IPS-18c (cell line): ENCODE measurements around the gene CBARP.

Experiments
- H3K4me3 ChIP-seq: 2 replicates; pipeline ENCODE4 v1.7.0; 2013; ENCODE audit warnings: low read depth, mild to moderate bottlenecking, low read length, moderate library complexity; ENCODE audit not compliant: insufficient read depth
- H3K9me3 ChIP-seq: one replicate; pipeline ENCODE4 v1.6.1; 2013; ENCODE audit warnings: mild to moderate bottlenecking, low read length, moderate library complexity; ENCODE audit not compliant: control insufficient read depth, insufficient read depth

The CBARP gene

GRCh38 chr19:1258707-1259205 lies 21.0 kb upstream of the CBARP start:
- H3K9me3 ChIP-seq: peaks cover 4% of the 10 kb centered on the region
- H3K4me3 ChIP-seq: no peak overlapping the region

GRCh38 chr19:1258163-1258492 lies 20.3 kb upstream of the CBARP start:
- no peak overlapping the region for H3K4me3 ChIP-seq
- peaks cover 4% of the 10 kb centered on the region for H3K9me3 ChIP-seq

- Histone ChIP-seq H3K9me3 (peaks cover 4% of the 10 kb centered on the region), H3K4me3 (no peak overlapping the region)
These were observed 19.8 kb upstream of the CBARP start for GRCh38 chr19:1257475-1258162.

GRCh38 chr19:1256646-1257474 lies 19.1 kb upstream of the CBARP start:
- Histone ChIP-seq H3K9me3 (peaks cover 4% of the 10 kb centered on the region), H3K4me3 (no peak overlapping the region)

- Histone ChIP-seq H3K4me3 (no peak overlapping the region), H3K9me3 (peaks cover 4% of the 10 kb centered on the region)
These were observed 17.7 kb upstream of the CBARP start for GRCh38 chr19:1255186-1256161.

- H3K9me3 ChIP-seq: peaks cover 4% of the 10 kb centered on the region
- H3K4me3 ChIP-seq: no peak overlapping the region
These were observed 16.9 kb upstream of the CBARP start for GRCh38 chr19:1254530-1255185.

- Histone ChIP-seq H3K9me3 (peaks cover 6% of the 10 kb centered on the region), H3K4me3 (no peak overlapping the region)
These were observed 16.3 kb upstream of the CBARP start for GRCh38 chr19:1254081-1254527.

- Histone ChIP-seq H3K9me3 (peaks cover 4% of the 10 kb centered on the region), H3K4me3 (no peak overlapping the region)
These were observed 15.8 kb upstream of the CBARP start for GRCh38 chr19:1253514-1254080.

- H3K4me3 ChIP-seq: peak overlapping the region; percentile 84; the same call in 1 of the 2 replicates
- peaks cover 4% of the 10 kb centered on the region for H3K9me3 ChIP-seq
These were observed 15.2 kb upstream of the CBARP start for GRCh38 chr19:1252821-1253513.

- peak overlapping the region; percentile 84 for H3K4me3 ChIP-seq
- peaks cover 3% of the 10 kb centered on the region for H3K9me3 ChIP-seq
These were observed 14.5 kb upstream of the CBARP start for GRCh38 chr19:1252221-1252820.

GRCh38 chr19:1251330-1252220 lies 13.8 kb upstream of the CBARP start:
- peaks cover 2% of the 10 kb centered on the region for H3K9me3 ChIP-seq
- peak overlapping the region; percentile 84 for H3K4me3 ChIP-seq

- peak overlapping the region; percentile 84 for H3K4me3 ChIP-seq
- H3K9me3 ChIP-seq: peaks cover 2% of the 10 kb centered on the region
These were observed 12.8 kb upstream of the CBARP start for GRCh38 chr19:1250437-1251260.

- Histone ChIP-seq H3K4me3 (peak overlapping the region; percentile 84), H3K9me3 (peaks cover 2% of the 10 kb centered on the region)
These were observed 12.2 kb upstream of the CBARP start for GRCh38 chr19:1249990-1250436.
